ENCODE data around the gene ACTN1.
"Not testable (repeated sequence)": the region's sequence is repeated elsewhere in the genome, so short reads cannot be mapped to it uniquely, and the experiment has no call there.

The ACTN1 gene

DNA sequence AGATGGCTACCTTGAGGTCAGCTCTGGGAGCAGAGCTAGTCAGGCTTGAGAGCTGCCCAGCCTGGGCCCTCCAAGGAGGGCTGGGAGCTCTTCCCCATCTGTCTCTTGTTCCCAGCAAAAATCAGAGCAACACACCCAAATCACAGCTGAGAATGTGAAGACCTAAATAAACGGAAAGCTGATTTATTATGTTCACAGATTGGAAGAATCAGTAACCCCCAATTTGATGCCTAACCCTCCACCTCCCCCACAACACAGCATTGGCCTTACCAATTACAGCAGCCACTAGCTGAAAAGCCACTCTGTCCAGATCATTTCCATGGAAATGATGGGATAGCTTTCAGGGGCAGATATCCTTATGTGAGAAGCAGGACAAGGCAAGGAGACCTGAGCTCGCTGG lies 7.1 kb upstream of the ACTN1 start:
- DNase-seq, result no peak

DNA sequence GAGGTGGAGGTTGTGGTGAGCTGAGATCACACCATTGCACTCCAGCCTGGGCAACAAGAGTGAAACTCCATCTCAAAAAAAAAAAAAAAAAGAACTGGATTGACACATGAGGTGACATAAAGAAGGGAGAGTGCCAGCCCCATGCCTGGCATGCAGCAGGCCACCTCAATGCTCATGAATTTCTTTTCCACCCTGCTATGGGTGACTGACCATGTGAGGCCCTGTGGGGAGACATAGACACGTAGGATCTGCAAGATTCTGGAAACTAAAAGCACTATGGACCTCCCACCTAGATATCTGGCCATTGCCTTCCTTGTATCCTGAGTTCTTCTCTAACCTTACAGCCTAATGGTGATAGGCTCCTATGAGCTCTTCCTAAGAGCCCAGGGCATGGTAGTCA lies 5.6 kb upstream of the ACTN1 start:
- no peak for DNase-seq

DNA sequence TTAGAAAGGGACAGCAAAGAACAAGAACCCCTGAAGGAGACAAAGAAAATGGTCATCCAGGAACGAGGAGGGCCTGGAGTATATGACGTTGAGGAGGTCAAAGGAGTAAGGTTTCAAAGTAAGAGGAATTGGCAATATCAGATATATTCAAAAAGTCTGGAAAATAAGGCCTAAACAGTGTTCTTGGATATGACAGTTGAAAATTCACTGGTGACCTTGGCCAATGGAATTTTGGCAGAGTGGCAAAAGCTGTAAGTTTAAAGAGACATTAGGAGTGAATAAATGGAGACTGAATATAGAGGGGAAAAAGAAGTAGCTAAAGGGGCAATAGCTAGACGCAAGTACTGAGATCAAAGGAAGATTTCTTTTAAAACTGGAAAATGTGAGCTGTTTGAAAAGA lies 4.1 kb upstream of the ACTN1 start:
- DNase-seq, result no peak

DNA sequence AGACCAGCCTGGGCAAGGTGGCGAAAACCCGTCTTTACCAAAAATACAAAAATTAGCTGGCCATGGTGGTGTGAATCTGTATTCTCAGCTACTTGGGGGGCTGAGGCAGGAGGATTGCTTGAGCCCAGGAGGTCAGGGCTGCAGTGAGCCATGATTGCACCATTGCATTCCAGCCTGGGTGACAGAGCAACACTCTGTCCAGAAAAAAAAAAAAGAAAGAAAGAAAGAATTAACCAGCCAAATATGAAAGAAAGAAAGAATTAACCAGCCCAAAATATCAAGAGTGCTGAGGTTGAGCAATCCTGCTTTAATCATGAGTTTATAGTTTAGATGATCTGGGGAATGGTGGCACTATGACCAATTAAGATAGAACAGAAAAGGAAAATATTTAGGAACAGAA lies 3.5 kb upstream of the ACTN1 start:
- no peak for DNase-seq

- DNase-seq, result no peak
Observed at GRCh38 chr14:68981539-68981976, 2.5 kb upstream of the ACTN1 start.

- DNase-seq, result no peak
Observed at GRCh38 chr14:68981139-68981538, 2.0 kb upstream of the ACTN1 start.

GRCh38 chr14:68979722-68980451 lies 785 bp upstream of the ACTN1 start:
- no peak for DNase-seq

GRCh38 chr14:68978172-68978911 lies 760 bp downstream of the ACTN1 start:
- DNase-seq, result no peak

GRCh38 chr14:68977718-68978171 lies 1.4 kb downstream of the ACTN1 start:
- no peak for DNase-seq

GRCh38 chr14:68977180-68977717 lies 1.9 kb downstream of the ACTN1 start:
- no peak for DNase-seq

GRCh38 chr14:68976160-68977067 lies 2.7 kb downstream of the ACTN1 start:
- no peak for DNase-seq

GRCh38 chr14:68975667-68976066 lies 3.4 kb downstream of the ACTN1 start:
- no peak for DNase-seq

- DNase-seq, result no peak
Observed at GRCh38 chr14:68974759-68975347, 4.2 kb downstream of the ACTN1 start.

DNA sequence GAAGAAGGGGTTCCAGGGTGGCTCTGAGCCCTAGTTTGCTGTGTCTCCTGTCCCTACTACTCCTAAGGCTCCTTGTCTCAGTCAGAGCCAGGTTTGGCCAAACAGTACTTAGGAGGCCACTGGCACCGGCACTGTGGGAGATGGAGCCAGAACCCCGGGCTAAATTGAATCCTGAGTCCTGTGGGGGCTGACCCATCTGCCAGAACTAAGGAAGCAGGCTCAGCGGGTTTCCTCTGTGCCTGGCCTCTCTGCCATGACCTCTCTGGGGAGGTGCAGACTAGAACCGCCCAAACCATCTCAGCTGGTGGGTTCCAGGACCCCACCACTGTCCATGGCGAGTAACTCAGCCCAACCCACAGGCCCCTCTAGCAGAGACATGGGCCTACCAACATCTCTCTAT lies 5.5 kb downstream of the ACTN1 start:
- DNase-seq, result no peak

GRCh38 chr14:68973219-68973565 lies 5.9 kb downstream of the ACTN1 start:
- DNase-seq, result not testable (repeated sequence)

DNA sequence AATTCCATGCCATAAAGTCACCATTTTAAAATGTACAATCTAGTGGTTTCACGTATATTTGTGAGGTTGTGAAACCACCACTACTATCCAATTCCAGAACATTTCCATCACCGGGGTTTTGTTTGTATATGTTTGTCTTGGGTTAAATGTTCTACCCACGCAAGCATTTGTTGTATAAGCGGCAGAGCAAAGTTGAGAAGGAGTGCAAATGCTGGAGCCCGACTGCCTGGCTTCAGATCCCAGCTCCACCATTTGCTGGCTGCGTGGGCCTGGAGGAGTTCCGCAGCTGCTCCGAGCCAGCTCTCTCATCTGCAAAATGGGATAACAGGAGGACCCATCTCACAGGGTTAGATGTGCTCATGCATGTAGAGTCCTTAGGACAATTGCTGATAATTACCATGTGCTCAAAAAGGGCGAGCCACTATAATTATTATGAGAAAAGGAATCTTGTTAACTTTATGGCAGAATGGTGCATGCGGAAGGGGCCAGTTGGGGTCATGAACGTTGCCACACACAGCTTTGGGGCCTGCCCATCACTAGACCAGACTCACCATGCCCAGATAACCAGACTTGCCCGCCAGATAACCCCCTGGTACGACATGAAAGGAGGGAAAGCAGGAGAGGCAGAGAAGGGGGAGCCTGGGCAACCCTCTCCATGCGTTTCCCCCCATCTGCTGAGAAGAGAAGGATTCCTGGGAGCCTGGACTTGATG lies 6.4 kb downstream of the ACTN1 start:
- no peak for DNase-seq

GRCh38 chr14:68971411-68972035 lies 7.6 kb downstream of the ACTN1 start:
- DNase-seq, result no peak

GRCh38 chr14:68970736-68971135 lies 8.4 kb downstream of the ACTN1 start:
- no peak for DNase-seq

- DNase-seq, result no peak
Observed at GRCh38 chr14:68970038-68970612, 9.0 kb downstream of the ACTN1 start.

DNA sequence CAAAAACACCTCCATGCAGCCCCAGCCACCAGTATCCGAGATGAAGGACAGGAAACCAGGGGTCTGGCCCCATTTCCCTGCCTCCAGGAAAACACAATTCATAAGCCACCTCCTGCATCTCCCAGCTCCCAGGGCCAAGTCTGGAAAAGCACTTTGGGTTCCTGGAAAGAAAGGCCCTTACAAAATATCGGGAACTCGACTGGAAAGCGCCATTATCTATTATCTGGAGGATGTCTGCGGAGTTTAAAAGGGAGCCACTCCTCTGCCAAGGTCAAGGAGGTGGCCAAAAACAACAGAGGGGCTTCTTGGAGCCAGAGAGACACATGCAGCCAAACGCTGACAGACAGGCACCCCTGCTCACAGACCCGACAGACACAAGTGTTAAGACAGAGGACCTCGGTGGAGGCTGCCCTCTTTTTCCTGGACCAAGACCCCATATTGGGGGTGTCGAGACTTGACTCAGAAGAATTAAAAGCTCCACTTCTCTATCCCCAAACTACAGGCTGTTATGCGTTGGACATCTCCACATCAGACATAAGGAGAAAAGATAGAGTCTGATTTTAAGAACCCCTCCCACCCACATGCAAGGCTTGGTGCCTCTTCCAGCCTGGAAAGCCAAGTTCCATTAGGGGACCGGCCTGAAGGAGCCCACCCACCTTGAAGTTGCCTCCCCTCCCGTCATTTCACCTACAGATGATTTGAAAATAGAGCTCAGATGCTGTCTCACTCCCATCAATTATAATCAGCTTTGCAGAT lies 9.6 kb downstream of the ACTN1 start:
- DNase-seq, result no peak

All from NCI-H1694 treated with DMSO at 0.1 percent for 48 hours (cell line).